Measurements from ENCODE around the gene DDX1. TPM values are rescaled to one million over a fixed set of nuclear protein-coding genes. Genes with fewer than 3 reads are reported as not detected.
"Not testable (repeated sequence)": the region's sequence is repeated elsewhere in the genome, so short reads cannot be mapped to it uniquely, and the experiment has no call there.

DDX1 gene
- total and polyA plus RNA-seq, 2 donors (not counting 1 experiment from before 2014, with no cell fraction given) = 13.2 to 52.6 TPM

DNA sequence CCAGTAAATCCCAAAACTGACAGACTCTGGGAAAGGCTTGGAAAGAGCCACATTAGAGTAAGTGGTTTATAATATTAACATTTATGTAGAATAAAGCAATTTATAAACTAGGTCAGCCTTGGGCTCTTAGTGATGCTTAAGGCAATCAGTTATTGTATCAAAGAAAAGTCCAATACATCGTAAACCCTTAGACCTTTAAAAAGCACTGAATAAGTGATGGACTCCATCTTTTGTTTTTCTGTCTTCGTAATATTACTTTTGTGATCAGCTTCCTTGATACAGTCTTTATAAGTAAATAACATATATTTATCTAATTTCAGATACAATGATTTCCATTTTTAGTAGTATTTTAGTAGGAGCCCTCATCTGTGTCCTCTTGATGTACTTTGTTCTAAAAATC, 28.7 kb downstream of the DDX1 start:
- H4K20me1 ChIP-seq (ENCODE audit: control insufficient read depth, insufficient read depth, low read length, poor library complexity, severe bottlenecking) = no peaks in the 10 kb centered on the region
- Mint-ChIP-seq H3K27ac (no peak overlapping the region), H3K27me3 (no peaks in the 10 kb centered on the region), H3K9me3 (ENCODE audit: insufficient read depth) (no peaks in the 10 kb centered on the region), H3K4me3 (no peak overlapping the region), H3K4me1 (no peaks in the 10 kb centered on the region)
- no peaks in the 10 kb centered on the region for H3K79me2 ChIP-seq (ENCODE audit: control insufficient read depth, insufficient read depth, low read length)
- H3K4me2 ChIP-seq (replicated peaks; ENCODE audit: low read depth, low read length, poor library complexity, severe bottlenecking) = no peak overlapping the region
- CTCF ChIA-PET = no interaction called here
- intact Hi-C loops (cut with micrococcal nuclease) = no loop called here
- H3K9me3 ChIP-seq (ENCODE audit: control extremely low read depth in 1 of 3, control insufficient read depth in 2 of 3, insufficient read depth in 1 of 3, low read length in 2 of 3) = peaks cover 0 to 2% (median 0%) of the 10 kb centered on the region in 3 donors
- WGBS (ENCODE audit: insufficient coverage) = no CpG with 5 or more reads among the region's 2 CpGs
- H3K4me3 ChIP-seq (ENCODE audit: control extremely low read depth in 1 of 5, extremely low read depth in 1 of 5, insufficient read depth in 1 of 5, low read depth in 2 of 5, low read length in 4 of 5) = no peak overlapping the region
- H3K9ac ChIP-seq (ENCODE audit: low read length) = no peak overlapping the region
- H3K27me3 ChIP-seq (replicated peaks in 1 of 4; ENCODE audit: control extremely low read depth in 1 of 4, control insufficient read depth in 3 of 4, insufficient read depth in 4 of 4, low read length in 3 of 4) = no peaks in the 10 kb centered on the region
- POLR2A ChIA-PET = no interaction called here
- peaks cover 11 to 79% of the 10 kb centered on the region in 2 experiments for H3K36me3 ChIP-seq (replicated peaks in 1 of 2; ENCODE audit: control extremely low read depth in 1 of 2, control insufficient read depth in 1 of 2, extremely low read depth in 1 of 2, insufficient read depth in 2 of 2, low read length in 1 of 2)
- H3K4me1 ChIP-seq (ENCODE audit: control insufficient read depth in 2 of 2, insufficient read depth in 2 of 2, low read length in 2 of 2) = no peaks in the 10 kb centered on the region
- TF ChIP-seq EZH2 (IDR thresholded peaks at IDR 0.05; ENCODE audit: borderline replicate concordance, insufficient read depth, low read depth, low read length, poor library complexity, severe bottlenecking) = no peak
- TF ChIP-seq, protein P1, sequence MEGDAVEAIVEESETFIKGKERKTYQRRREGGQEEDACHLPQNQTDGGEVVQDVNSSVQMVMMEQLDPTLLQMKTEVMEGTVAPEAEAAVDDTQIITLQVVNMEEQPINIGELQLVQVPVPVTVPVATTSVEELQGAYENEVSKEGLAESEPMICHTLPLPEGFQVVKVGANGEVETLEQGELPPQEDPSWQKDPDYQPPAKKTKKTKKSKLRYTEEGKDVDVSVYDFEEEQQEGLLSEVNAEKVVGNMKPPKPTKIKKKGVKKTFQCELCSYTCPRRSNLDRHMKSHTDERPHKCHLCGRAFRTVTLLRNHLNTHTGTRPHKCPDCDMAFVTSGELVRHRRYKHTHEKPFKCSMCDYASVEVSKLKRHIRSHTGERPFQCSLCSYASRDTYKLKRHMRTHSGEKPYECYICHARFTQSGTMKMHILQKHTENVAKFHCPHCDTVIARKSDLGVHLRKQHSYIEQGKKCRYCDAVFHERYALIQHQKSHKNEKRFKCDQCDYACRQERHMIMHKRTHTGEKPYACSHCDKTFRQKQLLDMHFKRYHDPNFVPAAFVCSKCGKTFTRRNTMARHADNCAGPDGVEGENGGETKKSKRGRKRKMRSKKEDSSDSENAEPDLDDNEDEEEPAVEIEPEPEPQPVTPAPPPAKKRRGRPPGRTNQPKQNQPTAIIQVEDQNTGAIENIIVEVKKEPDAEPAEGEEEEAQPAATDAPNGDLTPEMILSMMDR (IDR thresholded peaks at IDR 0.05) = no peak
- ATAC-seq (ENCODE audit: low read depth) (no peak), DNase-seq (no peak)
- no peak overlapping the region for H2AFZ ChIP-seq (ENCODE audit: insufficient read depth, low read depth, low read length, poor library complexity, severe bottlenecking)
- no peak overlapping the region for H3K27ac ChIP-seq (ENCODE audit: low read length in 2 of 2)

DNA sequence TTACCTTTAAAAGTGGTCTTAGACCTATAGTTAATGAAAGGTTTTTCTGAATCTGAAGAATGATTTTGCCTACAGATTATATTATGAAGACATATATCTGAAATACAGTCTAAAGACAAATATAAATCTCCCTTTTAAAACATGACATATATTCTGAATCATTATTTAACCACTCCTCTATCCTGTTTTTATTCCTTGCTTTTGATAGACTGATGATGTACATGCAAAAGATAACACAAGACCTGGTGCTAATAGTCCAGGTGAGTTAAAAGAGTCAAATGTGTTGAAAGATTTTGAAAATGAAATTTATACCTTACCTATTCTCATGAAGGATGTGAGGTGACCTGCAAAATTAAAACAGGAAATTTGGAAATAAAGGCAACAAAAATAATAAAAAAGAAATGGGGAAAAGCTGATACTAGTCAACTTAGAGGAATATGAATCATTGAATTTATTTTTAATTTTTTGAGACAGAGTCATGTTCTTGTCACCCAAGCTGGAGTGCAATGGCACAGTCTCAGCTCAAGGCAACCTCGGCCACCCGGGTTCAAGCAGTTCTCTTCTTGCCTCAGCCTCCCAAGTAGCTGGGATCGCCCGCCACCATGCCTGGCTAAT, 29.3 kb downstream of the DDX1 start:
- Histone ChIP-seq H3K4me1 (ENCODE audit: control insufficient read depth in 2 of 2, insufficient read depth in 2 of 2, low read length in 2 of 2) (no peaks in the 10 kb centered on the region), H3K4me2 (replicated peaks; ENCODE audit: low read depth, low read length, poor library complexity, severe bottlenecking) (no peak overlapping the region), H3K9ac (ENCODE audit: low read length) (no peak overlapping the region), H2AFZ (ENCODE audit: insufficient read depth, low read depth, low read length, poor library complexity, severe bottlenecking) (no peak overlapping the region), H3K4me3 (ENCODE audit: control extremely low read depth in 1 of 5, extremely low read depth in 1 of 5, insufficient read depth in 1 of 5, low read depth in 2 of 5, low read length in 4 of 5) (no peak overlapping the region), H3K9me3 (ENCODE audit: control extremely low read depth in 1 of 3, control insufficient read depth in 2 of 3, insufficient read depth in 1 of 3, low read length in 2 of 3) (peaks cover 0 to 2% (median 0%) of the 10 kb centered on the region in 3 donors), H3K27ac (ENCODE audit: low read length in 2 of 2) (no peak overlapping the region), H3K27me3 (replicated peaks in 1 of 4; ENCODE audit: control extremely low read depth in 1 of 4, control insufficient read depth in 3 of 4, insufficient read depth in 4 of 4, low read length in 3 of 4) (no peaks in the 10 kb centered on the region), H3K79me2 (ENCODE audit: control insufficient read depth, insufficient read depth, low read length) (no peaks in the 10 kb centered on the region), H4K20me1 (ENCODE audit: control insufficient read depth, insufficient read depth, low read length, poor library complexity, severe bottlenecking) (no peaks in the 10 kb centered on the region), H3K36me3 (replicated peaks in 1 of 2; ENCODE audit: control extremely low read depth in 1 of 2, control insufficient read depth in 1 of 2, extremely low read depth in 1 of 2, insufficient read depth in 2 of 2, low read length in 1 of 2) (peaks cover 16 to 78% of the 10 kb centered on the region in 2 experiments)
- intact Hi-C loops (cut with micrococcal nuclease) = no loop called here
- Mint-ChIP-seq H3K27me3 (no peaks in the 10 kb centered on the region), H3K4me1 (no peaks in the 10 kb centered on the region), H3K9me3 (ENCODE audit: insufficient read depth) (no peaks in the 10 kb centered on the region), H3K4me3 (no peak overlapping the region), H3K27ac (no peak overlapping the region)
- no peak for DNase-seq
- TF ChIP-seq EZH2 (IDR thresholded peaks at IDR 0.05; ENCODE audit: borderline replicate concordance, insufficient read depth, low read depth, low read length, poor library complexity, severe bottlenecking) = no peak
- TF ChIP-seq, protein P1 (IDR thresholded peaks at IDR 0.05) = no peak
- POLR2A ChIA-PET = no interaction called here
- no peak for ATAC-seq (ENCODE audit: low read depth)
- WGBS (ENCODE audit: insufficient coverage) = no CpG with 5 or more reads among the region's 4 CpGs
- CTCF ChIA-PET = no interaction called here

DNA sequence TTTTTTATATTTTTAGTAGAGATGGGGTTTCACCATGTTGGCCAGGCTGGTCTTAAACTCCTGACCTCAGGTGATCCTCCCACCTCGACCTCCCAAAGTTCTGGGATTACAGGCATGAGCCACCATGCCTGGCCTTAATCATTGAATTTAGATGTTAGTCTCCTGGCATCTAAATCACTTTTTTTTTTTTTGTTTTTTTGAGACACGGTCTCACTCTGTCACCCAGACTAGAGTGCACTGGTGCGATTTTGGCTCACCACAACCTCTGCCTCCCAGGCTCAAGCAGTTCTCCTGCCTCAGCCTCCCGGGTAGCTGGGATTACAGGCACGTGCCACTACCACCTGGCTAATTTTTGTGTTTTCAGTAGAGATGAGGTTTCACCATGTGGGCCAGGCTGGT, 29.8 kb downstream of the DDX1 start:
- H3K4me1 Mint-ChIP-seq; H3K27ac Mint-ChIP-seq; CTCF ChIA-PET; H3K27me3 Mint-ChIP-seq; DNase-seq; H3K4me3 Mint-ChIP-seq; H3K79me2 ChIP-seq (ENCODE audit: control insufficient read depth, insufficient read depth, low read length); H2AFZ ChIP-seq (ENCODE audit: insufficient read depth, low read depth, low read length, poor library complexity, severe bottlenecking); H3K4me2 ChIP-seq (replicated peaks; ENCODE audit: low read depth, low read length, poor library complexity, severe bottlenecking); POLR2A ChIA-PET; intact Hi-C loops (cut with micrococcal nuclease); ATAC-seq (ENCODE audit: low read depth); H4K20me1 ChIP-seq (ENCODE audit: control insufficient read depth, insufficient read depth, low read length, poor library complexity, severe bottlenecking); H3K27ac ChIP-seq (ENCODE audit: low read length in 2 of 2); H3K27me3 ChIP-seq (replicated peaks in 1 of 4; ENCODE audit: control extremely low read depth in 1 of 4, control insufficient read depth in 3 of 4, insufficient read depth in 4 of 4, low read length in 3 of 4); H3K4me3 ChIP-seq (ENCODE audit: control extremely low read depth in 1 of 5, extremely low read depth in 1 of 5, insufficient read depth in 1 of 5, low read depth in 2 of 5, low read length in 4 of 5); H3K4me1 ChIP-seq (ENCODE audit: control insufficient read depth in 2 of 2, insufficient read depth in 2 of 2, low read length in 2 of 2); H3K9ac ChIP-seq (ENCODE audit: low read length); H3K9me3 Mint-ChIP-seq (ENCODE audit: insufficient read depth); H3K9me3 ChIP-seq (ENCODE audit: control extremely low read depth in 1 of 3, control insufficient read depth in 2 of 3, insufficient read depth in 1 of 3, low read length in 2 of 3): not testable (repeated sequence)
- WGBS (ENCODE audit: insufficient coverage) = 100% methylated on average over 2 of the region's 5 CpGs
- H3K36me3 ChIP-seq (replicated peaks in 1 of 2; ENCODE audit: control extremely low read depth in 1 of 2, control insufficient read depth in 1 of 2, extremely low read depth in 1 of 2, insufficient read depth in 2 of 2, low read length in 1 of 2) = peaks cover 17 to 79% of the 10 kb centered on the region in 2 experiments
